ENCODE measurements around the gene RGS19. TPM values are rescaled to one million over a fixed set of nuclear protein-coding genes. Genes with fewer than 3 reads are reported as not detected.

RGS19 gene
- total RNA-seq, 1 donor from 2014 or later, result 2.0 TPM

DNA sequence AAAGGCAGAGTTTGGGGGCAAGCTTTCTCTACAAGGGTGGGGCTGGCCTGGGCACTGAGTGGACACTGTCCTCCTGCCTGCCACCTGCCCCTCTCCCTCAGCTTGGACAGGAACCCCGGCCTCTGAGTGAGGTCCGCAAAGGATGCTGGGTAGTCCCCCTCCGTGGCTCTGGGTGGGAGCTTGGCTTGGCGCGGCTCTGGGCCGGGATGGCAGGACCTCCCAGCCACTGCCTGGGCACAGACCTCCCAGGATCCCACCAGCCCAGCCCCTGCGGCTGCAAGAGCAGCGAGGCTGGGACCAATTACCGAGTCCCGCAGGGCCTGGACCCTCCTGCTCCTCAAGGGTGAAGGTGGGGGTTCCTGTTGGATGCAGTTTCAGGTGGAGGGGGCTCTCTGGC, 27.0 kb downstream of the RGS19 start:
- Histone ChIP-seq H2AFZ (replicated peaks) (no peak overlapping the region), H3K79me2 (ENCODE audit: low read depth) (no peaks in the 10 kb centered on the region), H3K4me3 (no peak overlapping the region), H3K4me1 (peaks cover 8% of the 10 kb centered on the region), H4K20me1 (ENCODE audit: low read depth) (peaks cover 14% of the 10 kb centered on the region), H3K27ac (no peak overlapping the region), H3K9ac (no peak overlapping the region), H3K27me3 (peaks cover 60% of the 10 kb centered on the region), H3F3A (ENCODE audit: low read depth) (peaks cover 23% of the 10 kb centered on the region), H3K9me3 (ENCODE audit: low read depth) (no peaks in the 10 kb centered on the region), H3K36me3 (no peaks in the 10 kb centered on the region), H3K4me2 (no peak overlapping the region)
- H3K27ac Mint-ChIP-seq, result no peak overlapping the region
- H3K36me3 Mint-ChIP-seq, result no peaks in the 10 kb centered on the region
- H3K4me3 Mint-ChIP-seq, result no peak overlapping the region
- TF ChIP-seq EZH2 (IDR thresholded peaks at IDR 0.05) (no peak), EZH2phosphoT487 (IDR thresholded peaks at IDR 0.05) (no peak)
- TF ChIP-seq, protein P1, sequence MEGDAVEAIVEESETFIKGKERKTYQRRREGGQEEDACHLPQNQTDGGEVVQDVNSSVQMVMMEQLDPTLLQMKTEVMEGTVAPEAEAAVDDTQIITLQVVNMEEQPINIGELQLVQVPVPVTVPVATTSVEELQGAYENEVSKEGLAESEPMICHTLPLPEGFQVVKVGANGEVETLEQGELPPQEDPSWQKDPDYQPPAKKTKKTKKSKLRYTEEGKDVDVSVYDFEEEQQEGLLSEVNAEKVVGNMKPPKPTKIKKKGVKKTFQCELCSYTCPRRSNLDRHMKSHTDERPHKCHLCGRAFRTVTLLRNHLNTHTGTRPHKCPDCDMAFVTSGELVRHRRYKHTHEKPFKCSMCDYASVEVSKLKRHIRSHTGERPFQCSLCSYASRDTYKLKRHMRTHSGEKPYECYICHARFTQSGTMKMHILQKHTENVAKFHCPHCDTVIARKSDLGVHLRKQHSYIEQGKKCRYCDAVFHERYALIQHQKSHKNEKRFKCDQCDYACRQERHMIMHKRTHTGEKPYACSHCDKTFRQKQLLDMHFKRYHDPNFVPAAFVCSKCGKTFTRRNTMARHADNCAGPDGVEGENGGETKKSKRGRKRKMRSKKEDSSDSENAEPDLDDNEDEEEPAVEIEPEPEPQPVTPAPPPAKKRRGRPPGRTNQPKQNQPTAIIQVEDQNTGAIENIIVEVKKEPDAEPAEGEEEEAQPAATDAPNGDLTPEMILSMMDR (IDR thresholded peaks at IDR 0.05), result no peak
- peaks cover 26% of the 10 kb centered on the region for H3K27me3 Mint-ChIP-seq (ENCODE audit: insufficient read depth, low read depth)
- H3K9me3 Mint-ChIP-seq, result peaks cover 2% of the 10 kb centered on the region
- H3K4me1 Mint-ChIP-seq, result peaks cover 19% of the 10 kb centered on the region
- DNase-seq (ENCODE audit: low spot score), result no peak

DNA sequence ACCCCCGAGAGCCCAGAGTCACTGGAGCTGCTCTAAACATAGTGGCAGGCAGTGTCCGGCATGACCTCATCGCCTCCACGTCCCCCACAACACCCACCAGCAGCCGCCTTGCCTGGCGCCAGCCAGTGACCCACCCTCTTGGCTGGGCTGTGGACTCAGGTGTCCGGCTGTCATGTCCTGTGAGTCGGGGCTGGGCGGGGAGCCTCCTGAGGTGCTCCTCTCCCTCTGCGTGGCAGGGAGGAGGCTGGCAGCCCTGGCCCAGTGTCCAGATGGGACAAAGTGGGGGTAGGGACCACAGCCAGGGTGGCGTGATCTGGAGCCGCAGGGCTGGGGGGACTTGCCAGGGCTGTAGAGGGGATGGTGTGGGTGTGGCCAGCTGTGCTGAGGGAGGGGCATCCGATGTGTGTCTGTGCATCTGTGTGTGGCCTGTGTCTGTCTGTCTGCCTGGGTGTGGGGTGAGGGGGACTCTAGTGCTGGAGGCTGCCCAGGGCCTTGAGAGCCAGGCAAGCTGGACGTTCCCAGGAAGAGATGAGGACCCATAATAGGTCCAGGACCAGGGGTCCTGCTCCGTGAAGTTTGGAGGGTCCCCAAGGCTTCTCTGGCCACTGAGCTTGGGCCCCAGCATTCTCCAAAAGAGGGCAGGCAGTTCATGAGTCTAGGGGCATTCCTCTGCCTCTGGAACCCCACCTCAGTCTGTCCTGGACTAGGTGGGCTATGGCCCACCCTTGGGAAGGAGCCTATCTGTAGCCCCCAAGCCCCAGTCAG, 27.6 kb downstream of the RGS19 start:
- H3K4me2 ChIP-seq, result no peak overlapping the region
- H4K20me1 ChIP-seq (ENCODE audit: low read depth), result peaks cover 18% of the 10 kb centered on the region
- peaks cover 17% of the 10 kb centered on the region for H3K4me1 Mint-ChIP-seq
- peaks cover 31% of the 10 kb centered on the region for H3K27me3 Mint-ChIP-seq (ENCODE audit: insufficient read depth, low read depth)
- H3K27ac ChIP-seq, result no peak overlapping the region
- H3K4me3 ChIP-seq, result no peak overlapping the region
- H3K4me1 ChIP-seq, result peaks cover 8% of the 10 kb centered on the region
- DNase-seq (ENCODE audit: low spot score), result no peak
- H3K36me3 Mint-ChIP-seq, result no peaks in the 10 kb centered on the region
- no peak overlapping the region for H3K27ac Mint-ChIP-seq
- peaks cover 2% of the 10 kb centered on the region for H3K9me3 Mint-ChIP-seq
- H2AFZ ChIP-seq (replicated peaks), result no peak overlapping the region
- no peak overlapping the region for H3K4me3 Mint-ChIP-seq
- H3K9ac ChIP-seq, result no peak overlapping the region
- peaks cover 19% of the 10 kb centered on the region for H3F3A ChIP-seq (ENCODE audit: low read depth)
- peaks cover 66% of the 10 kb centered on the region for H3K27me3 ChIP-seq
- no peaks in the 10 kb centered on the region for H3K79me2 ChIP-seq (ENCODE audit: low read depth)
- H3K36me3 ChIP-seq, result no peaks in the 10 kb centered on the region
- H3K9me3 ChIP-seq (ENCODE audit: low read depth), result no peaks in the 10 kb centered on the region
- TF ChIP-seq EZH2phosphoT487 (IDR thresholded peaks at IDR 0.05), result no peak
- no peak for TF ChIP-seq EZH2 (IDR thresholded peaks at IDR 0.05)
- TF ChIP-seq, protein P1 (IDR thresholded peaks at IDR 0.05), result no peak

DNA sequence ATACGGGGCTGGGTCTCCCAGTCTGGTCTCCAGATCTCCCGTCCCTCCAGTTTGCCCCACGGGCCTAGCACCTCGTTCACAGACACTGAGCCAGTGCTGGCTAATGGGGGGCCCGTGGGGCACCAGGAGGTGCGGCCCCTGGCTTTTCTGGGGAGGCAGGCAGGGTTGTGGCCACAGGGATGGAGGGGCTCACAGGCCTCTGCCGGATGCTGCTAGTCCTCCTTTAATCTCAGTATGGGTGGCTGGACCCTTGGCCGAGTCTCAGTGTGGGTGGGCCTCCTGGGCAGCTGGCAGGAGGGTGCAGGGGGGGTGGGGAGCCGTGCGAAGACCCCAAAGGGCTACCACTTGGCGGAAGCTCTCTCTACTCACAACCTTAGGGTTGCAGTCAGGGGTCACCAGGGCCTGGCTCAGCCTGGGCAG, 28.3 kb downstream of the RGS19 start:
- H3K27ac ChIP-seq, result no peak overlapping the region
- TF ChIP-seq EZH2 (IDR thresholded peaks at IDR 0.05), result no peak
- TF ChIP-seq, protein P1 (IDR thresholded peaks at IDR 0.05), result no peak
- TF ChIP-seq EZH2phosphoT487 (IDR thresholded peaks at IDR 0.05), result no peak
- H3K9me3 Mint-ChIP-seq, result peaks cover 2% of the 10 kb centered on the region
- H3K9ac ChIP-seq, result no peak overlapping the region
- no peak for DNase-seq (ENCODE audit: low spot score)
- no peak overlapping the region for H3K27ac Mint-ChIP-seq
- peaks cover 18% of the 10 kb centered on the region for H4K20me1 ChIP-seq (ENCODE audit: low read depth)
- no peaks in the 10 kb centered on the region for H3K36me3 ChIP-seq
- H3K4me1 Mint-ChIP-seq, result peaks cover 17% of the 10 kb centered on the region
- H2AFZ ChIP-seq (replicated peaks), result no peak overlapping the region
- peaks cover 8% of the 10 kb centered on the region for H3K4me1 ChIP-seq
- H3K4me3 ChIP-seq, result no peak overlapping the region
- H3K27me3 Mint-ChIP-seq (ENCODE audit: insufficient read depth, low read depth), result peaks cover 36% of the 10 kb centered on the region
- H3K4me2 ChIP-seq, result no peak overlapping the region
- H3K9me3 ChIP-seq (ENCODE audit: low read depth), result no peaks in the 10 kb centered on the region
- H3K27me3 ChIP-seq, result peaks cover 73% of the 10 kb centered on the region
- H3K4me3 Mint-ChIP-seq, result no peak overlapping the region
- H3K79me2 ChIP-seq (ENCODE audit: low read depth), result no peaks in the 10 kb centered on the region
- H3F3A ChIP-seq (ENCODE audit: low read depth), result peaks cover 19% of the 10 kb centered on the region
- H3K36me3 Mint-ChIP-seq, result no peaks in the 10 kb centered on the region
